Measurements from ENCODE around the gene SUGCT.

The SUGCT gene

GRCh38 chr7:40276061-40276460 lies 141.3 kb downstream of the SUGCT start:
- DNase-seq: no peak

- DNase-seq: no peak
These were observed 145.2 kb downstream of the SUGCT start for GRCh38 chr7:40279991-40280390.

- DNase-seq: no peak
These were observed 148.1 kb downstream of the SUGCT start for GRCh38 chr7:40282858-40283257.

- DNase-seq: no peak
These were observed 148.6 kb downstream of the SUGCT start for GRCh38 chr7:40283391-40283790.

GRCh38 chr7:40288827-40289226 lies 154.0 kb downstream of the SUGCT start:
- no peak for DNase-seq

GRCh38 chr7:40297741-40298311 lies 163.0 kb downstream of the SUGCT start:
- DNase-seq: no peak

GRCh38 chr7:40298421-40298820 lies 163.6 kb downstream of the SUGCT start:
- DNase-seq: no peak

- no peak for DNase-seq
These were observed 164.3 kb downstream of the SUGCT start for GRCh38 chr7:40299097-40299496.

GRCh38 chr7:40300146-40300670 lies 165.4 kb downstream of the SUGCT start:
- DNase-seq: no peak

- DNase-seq: no peak
These were observed 166.8 kb downstream of the SUGCT start for GRCh38 chr7:40301486-40302068.

GRCh38 chr7:40303996-40304395 lies 169.2 kb downstream of the SUGCT start:
- DNase-seq: no peak

- DNase-seq: no peak
These were observed 170.4 kb downstream of the SUGCT start for GRCh38 chr7:40305229-40305628.

GRCh38 chr7:40306025-40306424 lies 171.2 kb downstream of the SUGCT start:
- no peak for DNase-seq

GRCh38 chr7:40306596-40306995 lies 171.8 kb downstream of the SUGCT start:
- DNase-seq: no peak

- DNase-seq: no peak
These were observed 175.5 kb downstream of the SUGCT start for GRCh38 chr7:40310258-40310657.

GRCh38 chr7:40311307-40311706 lies 176.5 kb downstream of the SUGCT start:
- DNase-seq: no peak

GRCh38 chr7:40315277-40315676 lies 180.5 kb downstream of the SUGCT start:
- DNase-seq: no peak

GRCh38 chr7:40316176-40316575 lies 181.4 kb downstream of the SUGCT start:
- no peak for DNase-seq

GRCh38 chr7:40324914-40325313 lies 190.1 kb downstream of the SUGCT start:
- DNase-seq: no peak

- no peak for DNase-seq
These were observed 192.3 kb downstream of the SUGCT start for GRCh38 chr7:40327113-40327512.

- DNase-seq: no peak
These were observed 193.1 kb downstream of the SUGCT start for GRCh38 chr7:40327873-40328272.

- peak in 1 of 2 experiments; percentile 34 for DNase-seq
These were observed 194.9 kb downstream of the SUGCT start for GRCh38 chr7:40329601-40330153.

- no peak for DNase-seq
These were observed 195.6 kb downstream of the SUGCT start for GRCh38 chr7:40330408-40330807.

GRCh38 chr7:40331915-40332314 lies 197.1 kb downstream of the SUGCT start:
- DNase-seq: no peak

- DNase-seq: no peak
These were observed 197.7 kb downstream of the SUGCT start for GRCh38 chr7:40332516-40332915.

All from NCI-H1930 (cell line).